ENCODE results near the gene APH1B.

DNA sequence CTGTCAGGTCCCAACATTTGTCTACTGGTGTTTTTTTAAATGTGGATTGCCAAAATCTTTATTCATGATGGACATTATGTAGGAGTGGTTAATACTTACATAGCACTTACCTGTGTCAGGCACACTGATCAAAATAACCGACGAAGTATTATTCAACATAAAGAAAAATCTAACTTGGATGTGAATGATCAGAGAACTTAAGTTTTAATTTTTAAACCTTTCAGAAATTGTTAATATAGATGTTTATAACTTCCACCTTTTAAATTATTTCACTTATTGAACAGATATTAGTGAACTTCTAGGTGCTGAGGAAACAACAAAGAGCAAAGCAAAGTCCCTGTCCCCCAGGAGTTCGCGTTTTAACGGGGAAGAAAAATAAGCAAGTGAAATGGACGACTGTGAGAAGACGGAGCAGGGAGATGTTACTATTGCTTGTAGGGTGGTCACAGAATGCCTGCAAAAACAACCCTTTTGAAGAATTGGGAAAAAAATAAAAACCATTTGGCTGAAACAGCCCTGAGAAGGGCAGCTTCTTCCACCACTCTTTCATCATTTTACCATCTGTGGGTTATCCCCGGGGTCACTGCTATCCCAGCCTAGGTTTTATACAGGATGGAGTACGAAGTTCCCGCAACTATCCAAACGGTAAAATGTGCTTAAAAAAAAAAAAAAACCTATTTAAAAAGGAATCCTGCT, 915 bp upstream of the APH1B start:
- no peak for TF ChIP-seq CTCF (IDR thresholded peaks at IDR 0.05)
- TF ChIP-seq POLR2AphosphoS5 (IDR thresholded peaks at IDR 0.05) = no peak
- TF ChIP-seq POLR2A (IDR thresholded peaks at IDR 0.05) = no peak
- no peak for TF ChIP-seq EP300 (IDR thresholded peaks at IDR 0.05)

All from sigmoid colon (tissue), 4 donors.